CD4-positive, alpha-beta T cell (primary cell): ENCODE results near the gene SENP6. TPM values are rescaled to one million over a fixed set of nuclear protein-coding genes. Genes with fewer than 3 reads are reported as not detected.
"Not testable (repeated sequence)": the region's sequence is repeated elsewhere in the genome, so short reads cannot be mapped to it uniquely, and the experiment has no call there.

Experiments
- ATAC-seq: fragments of 200-7000 bp; cut with Tn5 transposase; one replicate; pipeline ENCODE4 v1.10.0; 2022; ENCODE audit warnings: mild to moderate bottlenecking; ENCODE audit not compliant: poor library complexity
- CTCF ChIA-PET: fragments of 350-600 bp; sonication (Branson Sonifier 250); formaldehyde crosslinking; loops from one replicate; lab custom pipeline; 2021; ENCODE audit warnings: antibody characterized with exemption, inconsistent platforms; lab: Charles Lee
- POLR2A ChIA-PET: fragments of 350-600 bp; sonication (Branson Sonifier 250); formaldehyde crosslinking; loops from one replicate; lab custom pipeline; 2021; ENCODE audit warnings: antibody characterized with exemption, inconsistent platforms; lab: Charles Lee
- DNase-seq, 14 experiments: peaks; one replicate each; pipeline ENCODE4 v3.0.0-alpha.2; 2013 to 2020; ENCODE audit warnings: mixed read lengths in 2 of 14
- H3K27ac ChIP-seq, 2 donors: one replicate each; pipeline versions ENCODE4 v1.5.1 to v1.7.0; 2013; ENCODE audit warnings: low read length in 2 of 2, low read depth in 1 of 2, mild to moderate bottlenecking in 1 of 2
- H3K27me3 ChIP-seq, 2 experiments: 1 replicate in 1 of 2; 2 replicates in 1 of 2; pipeline versions ENCODE4 v1.6.1 to v1.7.0; 2013; ENCODE audit warnings: low read length in 2 of 2, control low read depth in 1 of 2, mild to moderate bottlenecking in 1 of 2, moderate library complexity in 1 of 2; ENCODE audit not compliant: insufficient read depth in 2 of 2, control insufficient read depth in 1 of 2
- H3K36me3 ChIP-seq: one replicate; pipeline ENCODE4 v1.6.1; 2013; ENCODE audit warnings: low read length, control low read depth; ENCODE audit not compliant: insufficient read depth
- H3K4me1 ChIP-seq: one replicate; pipeline ENCODE4 v1.6.1; 2013; ENCODE audit warnings: low read length, control low read depth; ENCODE audit not compliant: insufficient read depth
- H3K4me3 ChIP-seq: one replicate; pipeline ENCODE4 v1.5.1; 2013; ENCODE audit warnings: mild to moderate bottlenecking, low read length, moderate library complexity
- H3K9me3 ChIP-seq, 2 experiments: 1 replicate in 1 of 2; 2 replicates in 1 of 2; pipeline versions ENCODE4 v1.6.1 to v1.7.0; 2013; ENCODE audit warnings: low read length in 2 of 2, mild to moderate bottlenecking in 2 of 2, control low read depth in 1 of 2, moderate library complexity in 1 of 2; ENCODE audit not compliant: control insufficient read depth in 1 of 2, insufficient read depth in 1 of 2
- H3K27ac Mint-ChIP-seq: one replicate; pipeline ENCODE4 v1.8.0; 2020; ENCODE audit warnings: mixed read lengths
- H3K27me3 Mint-ChIP-seq: one replicate; pipeline ENCODE4 v1.8.0; 2021; ENCODE audit warnings: mixed read lengths
- H3K36me3 Mint-ChIP-seq: one replicate; pipeline ENCODE4 v1.8.0; 2021; ENCODE audit warnings: low read depth, mixed read lengths
- H3K4me1 Mint-ChIP-seq: one replicate; pipeline ENCODE4 v1.8.0; 2021; ENCODE audit warnings: low read depth, mixed read lengths
- H3K4me3 Mint-ChIP-seq: one replicate; pipeline ENCODE4 v1.8.0; 2020; ENCODE audit warnings: mild to moderate bottlenecking, mixed read lengths
- H3K9me3 Mint-ChIP-seq: one replicate; pipeline ENCODE4 v1.8.0; 2020; ENCODE audit warnings: mixed read lengths
- intact Hi-C, 2 experiments: fragments of 100-400 bp; cut with DNase I in 1 of 2; cut with micrococcal nuclease in 1 of 2; formaldehyde crosslinking; loops; one replicate each; pipeline versions ENCODE4 v1.15.1 to v1.9.0; 2023 to 2025; cut with DNase I, micrococcal nuclease
- total RNA-seq, 174 experiments: library from RNA in 2 of 174; stranded (reverse) in 2 of 174; gene quantifications; one replicate each; pipeline ENCODE4 v1.2.3 and lab custom pipeline; 2021 to 2026
- TF ChIP-seq, protein P1 (sequence below): fragments of 200-600 bp; IDR thresholded peaks from one replicate; pipeline ENCODE4 v1.8.0; 2022; ENCODE audit warnings: antibody characterized with exemption, mild to moderate bottlenecking

The SENP6 gene
- total RNA-seq, 2 experiments from 2014 or later = 82.0 to 94.8 TPM

- ATAC-seq (no peak), DNase-seq (no peak)
- Histone ChIP-seq H3K36me3 (peaks cover 25% of the 10 kb centered on the region), H3K4me1 (no peaks in the 10 kb centered on the region), H3K9me3 (no peaks in the 10 kb centered on the region), H3K27ac (no peak overlapping the region), H3K27me3 (no peaks in the 10 kb centered on the region), H3K4me3 (no peak overlapping the region)
- H3K9me3 Mint-ChIP-seq = no peaks in the 10 kb centered on the region
- no peaks in the 10 kb centered on the region for H3K27me3 Mint-ChIP-seq
- ChIA-PET CTCF (no interaction called here), POLR2A (no interaction called here)
- peaks cover 51% of the 10 kb centered on the region for H3K36me3 Mint-ChIP-seq
- TF ChIP-seq, protein P1, sequence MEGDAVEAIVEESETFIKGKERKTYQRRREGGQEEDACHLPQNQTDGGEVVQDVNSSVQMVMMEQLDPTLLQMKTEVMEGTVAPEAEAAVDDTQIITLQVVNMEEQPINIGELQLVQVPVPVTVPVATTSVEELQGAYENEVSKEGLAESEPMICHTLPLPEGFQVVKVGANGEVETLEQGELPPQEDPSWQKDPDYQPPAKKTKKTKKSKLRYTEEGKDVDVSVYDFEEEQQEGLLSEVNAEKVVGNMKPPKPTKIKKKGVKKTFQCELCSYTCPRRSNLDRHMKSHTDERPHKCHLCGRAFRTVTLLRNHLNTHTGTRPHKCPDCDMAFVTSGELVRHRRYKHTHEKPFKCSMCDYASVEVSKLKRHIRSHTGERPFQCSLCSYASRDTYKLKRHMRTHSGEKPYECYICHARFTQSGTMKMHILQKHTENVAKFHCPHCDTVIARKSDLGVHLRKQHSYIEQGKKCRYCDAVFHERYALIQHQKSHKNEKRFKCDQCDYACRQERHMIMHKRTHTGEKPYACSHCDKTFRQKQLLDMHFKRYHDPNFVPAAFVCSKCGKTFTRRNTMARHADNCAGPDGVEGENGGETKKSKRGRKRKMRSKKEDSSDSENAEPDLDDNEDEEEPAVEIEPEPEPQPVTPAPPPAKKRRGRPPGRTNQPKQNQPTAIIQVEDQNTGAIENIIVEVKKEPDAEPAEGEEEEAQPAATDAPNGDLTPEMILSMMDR = no peak
- intact Hi-C loops = no loop called here
- no peak overlapping the region for H3K27ac Mint-ChIP-seq
- H3K4me3 Mint-ChIP-seq = no peak overlapping the region
- H3K4me1 Mint-ChIP-seq = no peaks in the 10 kb centered on the region
Measured at GRCh38 chr6:75694406-75694805, 92.7 kb downstream of the SENP6 start.

- H3K27ac ChIP-seq, H3K27me3 Mint-ChIP-seq, intact Hi-C loops, ATAC-seq, H3K27ac Mint-ChIP-seq, H3K9me3 ChIP-seq, H3K4me1 Mint-ChIP-seq, H3K27me3 ChIP-seq, DNase-seq, H3K4me3 ChIP-seq, H3K9me3 Mint-ChIP-seq, POLR2A ChIA-PET, H3K4me3 Mint-ChIP-seq, CTCF ChIA-PET, H3K4me1 ChIP-seq: not testable (repeated sequence)
- peaks cover 38% of the 10 kb centered on the region for H3K36me3 ChIP-seq
- H3K36me3 Mint-ChIP-seq = peaks cover 79% of the 10 kb centered on the region
Measured at GRCh38 chr6:75708334-75708733, 106.7 kb downstream of the SENP6 start.

GRCh38 chr6:75711173-75711572, 109.5 kb downstream of the SENP6 start:
- intact Hi-C loops = no loop called here
- CTCF ChIA-PET = no interaction called here
- Histone ChIP-seq H3K36me3 (peaks cover 58% of the 10 kb centered on the region), H3K4me1 (no peaks in the 10 kb centered on the region), H3K4me3 (no peak overlapping the region), H3K27me3 (no peaks in the 10 kb centered on the region), H3K27ac (no peak overlapping the region), H3K9me3 (no peaks in the 10 kb centered on the region)
- H3K27ac Mint-ChIP-seq = no peak overlapping the region
- TF ChIP-seq, protein P1 = no peak
- H3K9me3 Mint-ChIP-seq = no peaks in the 10 kb centered on the region
- no peaks in the 10 kb centered on the region for H3K4me1 Mint-ChIP-seq
- POLR2A ChIA-PET = no interaction called here
- H3K27me3 Mint-ChIP-seq = no peaks in the 10 kb centered on the region
- no peak overlapping the region for H3K4me3 Mint-ChIP-seq
- DNase-seq = no peak
- peaks cover 78% of the 10 kb centered on the region for H3K36me3 Mint-ChIP-seq
- no peak for ATAC-seq

DNA sequence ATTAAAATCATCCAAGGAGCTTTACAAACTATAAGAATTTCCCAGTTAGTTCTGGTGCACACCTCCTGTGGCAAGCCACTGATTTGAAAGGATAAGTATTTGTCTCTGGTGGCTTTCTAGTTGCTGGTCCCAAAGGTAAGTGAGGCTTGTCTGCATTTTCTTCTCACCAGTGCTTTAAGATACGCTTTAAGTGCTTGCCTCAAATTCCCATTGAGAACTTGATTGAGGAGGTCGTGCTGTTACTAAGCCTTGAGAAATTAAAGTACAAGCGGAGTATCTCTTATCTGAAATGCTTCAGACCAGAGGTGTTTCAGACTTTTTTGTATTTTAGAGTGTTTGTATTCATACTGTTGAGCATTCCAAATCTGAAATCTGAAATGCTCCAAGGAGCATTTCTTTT, 117.5 kb downstream of the SENP6 start:
- ChIA-PET POLR2A (no interaction called here), CTCF (interaction anchor here (0.6 kb wide), 1 partner anchor 13 kb away, joined by 3 read pairs; no protein-coding TSS in a partner anchor)
- H3K9me3 ChIP-seq = no peaks in the 10 kb centered on the region
- Mint-ChIP-seq H3K4me3 (no peak overlapping the region), H3K9me3 (no peaks in the 10 kb centered on the region), H3K27ac (no peak overlapping the region), H3K36me3 (peaks cover 15% of the 10 kb centered on the region), H3K27me3 (no peaks in the 10 kb centered on the region), H3K4me1 (no peaks in the 10 kb centered on the region)
- DNase-seq (no peak), ATAC-seq (no peak)
- no peak overlapping the region for H3K27ac ChIP-seq
- no peaks in the 10 kb centered on the region for H3K4me1 ChIP-seq
- H3K36me3 ChIP-seq = peaks cover 15% of the 10 kb centered on the region
- intact Hi-C loops = no loop called here
- no peaks in the 10 kb centered on the region for H3K27me3 ChIP-seq
- TF ChIP-seq, protein P1 = no peak
- no peak overlapping the region for H3K4me3 ChIP-seq
